ENCODE data around the gene KRT15. TPM values are rescaled to one million over a fixed set of nuclear protein-coding genes. Genes with fewer than 3 reads are reported as not detected.

Gene KRT15
- total and polyA plus RNA-seq, 2 of the 4 experiments (the other 2 are of a cell fraction): 2.9 to 5.3 TPM

GRCh38 chr17:41483991-41484826 is 34.5 kb downstream of the KRT15 start:
- H3K36me3 ChIP-seq (ENCODE audit: control insufficient read depth, insufficient read depth, low read length): no peaks in the 10 kb centered on the region
- CTCF ChIA-PET: no interaction called here
- no peak overlapping the region; the same call in 1 of the 2 replicates for H3K14ac ChIP-seq (replicated peaks; ENCODE audit: low read depth, low read length)
- intact Hi-C loops (cut with micrococcal nuclease) (no loop called here), in situ Hi-C loops (cut with MboI; ENCODE audit: low sequenced_read_pairs) (no loop called here), dilution Hi-C loops (cut with HindIII; ENCODE audit: low sequenced_read_pairs, unreplicated experiment) (no loop called here)
- H2AK5ac ChIP-seq (ENCODE audit: low read depth, low read length): no peak overlapping the region
- peak overlapping the region; percentile 38 for H2AK9ac ChIP-seq (replicated peaks; ENCODE audit: low read depth, low read length, poor library complexity)
- H2BK5ac ChIP-seq (ENCODE audit: low read depth, low read length, poor library complexity, severe bottlenecking): no peak overlapping the region
- no peaks in the 10 kb centered on the region for H3K9me1 ChIP-seq (ENCODE audit: insufficient read depth, low read length)
- no peaks in the 10 kb centered on the region for H3K9me3 ChIP-seq (ENCODE audit: control insufficient read depth, insufficient read depth, low read length)
- no peak overlapping the region for H3K4me3 ChIP-seq (ENCODE audit: insufficient read depth, low read depth, low read length)
- no peak overlapping the region for H3K56ac ChIP-seq (ENCODE audit: extremely low read depth, insufficient read depth, low read length)
- no peak overlapping the region for H3K4ac ChIP-seq (ENCODE audit: low read depth, low read length)
- no peak overlapping the region for H2BK20ac ChIP-seq (ENCODE audit: low read depth, low read length)
- peaks cover 9% of the 10 kb centered on the region; the same call in 1 of the 2 replicates for H3K27me3 ChIP-seq (ENCODE audit: control insufficient read depth, insufficient read depth, low read length)
- H2BK15ac ChIP-seq (ENCODE audit: low read depth, low read length): no peak overlapping the region
- POLR2A ChIA-PET (ENCODE audit: unreplicated experiment): no interaction called here
- ATAC-seq (ENCODE audit: low read depth) (peak; percentile 27; the same call in 1 of the 2 replicates), DNase-seq (peak; percentile 37)
- H4K5ac ChIP-seq (ENCODE audit: low read depth, low read length): no peak overlapping the region
- H3K9ac ChIP-seq (ENCODE audit: low read depth, low read length): no peak overlapping the region
- no peak overlapping the region for H2AFZ ChIP-seq (replicated peaks; ENCODE audit: low read length, poor library complexity)
- no peak overlapping the region for H4K91ac ChIP-seq (ENCODE audit: insufficient read depth, low read depth, low read length)
- no peak overlapping the region for H3K18ac ChIP-seq (ENCODE audit: low read depth, low read length)
- no peak overlapping the region for H3K4me2 ChIP-seq (ENCODE audit: low read depth, low read length)
- BruUV-seq (replicated peaks): no TSS peak
- no peak overlapping the region for H3K23ac ChIP-seq (ENCODE audit: low read depth, low read length)
- no peaks in the 10 kb centered on the region for H4K20me1 ChIP-seq (ENCODE audit: insufficient read depth, low read length)
- H2BK120ac ChIP-seq (ENCODE audit: low read depth, low read length): no peak overlapping the region
- H3K4me1 ChIP-seq (ENCODE audit: control insufficient read depth, insufficient read depth, low read length): no peaks in the 10 kb centered on the region
- no peaks in the 10 kb centered on the region for H3K79me1 ChIP-seq (ENCODE audit: low read depth in 1 of 2, low read length in 2 of 2)
- H4K8ac ChIP-seq (ENCODE audit: low read depth in 2 of 2, low read length in 2 of 2): no peak overlapping the region
- WGBS, 2 experiments (ENCODE audit: extremely low coverage in 2 of 2, insufficient read length in 1 of 2): no CpG with 5 or more reads among the region's 7 CpGs
- no peak overlapping the region for H3K27ac ChIP-seq (ENCODE audit: insufficient read depth, low read length)
- TF ChIP-seq MAFK (IDR thresholded peaks at IDR 0.05; ENCODE audit: low read depth, low read length) (no peak), ELK1 (IDR thresholded peaks at IDR 0.05; ENCODE audit: borderline replicate concordance, low read depth, low read length) (no peak), USF2 (IDR thresholded peaks at IDR 0.05; ENCODE audit: low read depth, low read length) (no peak), RFX5 (IDR thresholded peaks at IDR 0.05; ENCODE audit: low read depth, low read length) (no peak), POLR2A (IDR thresholded peaks at IDR 0.05; ENCODE audit: low read depth, low read length) (no peak), SMC3 (IDR thresholded peaks at IDR 0.05; ENCODE audit: low read depth, low read length) (no peak), RAD21 (IDR thresholded peaks at IDR 0.05; ENCODE audit: low read length) (no peak), MXI1 (IDR thresholded peaks at IDR 0.05; ENCODE audit: borderline replicate concordance, low read depth, low read length) (no peak), BHLHE40 (IDR thresholded peaks at IDR 0.05; ENCODE audit: low read depth, low read length) (no peak), RCOR1 (IDR thresholded peaks at IDR 0.05; ENCODE audit: insufficient replicate concordance, low read length) (no peak), CEBPB (IDR thresholded peaks at IDR 0.05; ENCODE audit: low read depth, low read length) (no peak), CHD1 (IDR thresholded peaks at IDR 0.05; ENCODE audit: low read depth, low read length) (no peak), CTCF (conservative IDR thresholded peaks at IDR 0.05; ENCODE audit: low read depth, low read length) (no peak), NFE2L2 (IDR thresholded peaks at IDR 0.05; ENCODE audit: low read depth, low read length) (no peak), MAZ (IDR thresholded peaks at IDR 0.05; ENCODE audit: borderline replicate concordance, low read depth, low read length) (no peak)
